Measurements from ENCODE around the gene ADCY7.

The ADCY7 gene

DNA sequence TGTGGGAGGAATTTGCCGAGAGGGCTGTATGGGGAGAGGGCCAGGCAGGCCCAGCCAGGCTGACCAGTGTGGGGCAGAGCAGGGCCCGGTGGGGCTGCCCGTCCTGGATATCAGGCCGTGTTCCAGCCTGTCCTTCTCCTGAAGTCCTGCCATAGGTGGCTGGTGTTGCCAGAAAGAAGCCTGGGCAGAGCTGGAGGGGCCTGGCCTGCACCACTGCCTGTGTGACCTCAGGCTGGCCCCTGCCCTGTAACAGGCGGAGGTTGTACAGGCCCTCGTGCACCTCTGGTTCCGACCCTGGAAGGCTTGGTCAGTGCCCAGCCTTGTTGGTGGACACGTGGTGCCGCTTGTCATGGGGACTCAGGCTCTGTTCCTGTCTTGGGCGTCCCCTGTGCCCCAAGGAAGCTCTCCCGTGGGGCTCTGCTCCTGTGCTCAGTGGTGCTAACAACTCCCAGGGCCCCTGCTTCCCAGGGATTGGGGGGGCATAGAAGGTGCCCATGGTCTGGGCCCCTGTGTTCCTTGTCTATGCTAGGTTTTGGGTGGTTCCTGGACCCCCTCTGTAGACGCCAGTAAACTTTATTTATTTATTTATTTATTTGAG, 33.3 kb downstream of the ADCY7 start:
- no peaks in the 10 kb centered on the region for H3K27me3 ChIP-seq (ENCODE audit: insufficient read depth, poor library complexity, severe bottlenecking)
- no peaks in the 10 kb centered on the region for H3K9me3 ChIP-seq (ENCODE audit: severe bottlenecking)
- DNase-seq (ENCODE audit: low spot score) (peak; percentile 55), ATAC-seq (ENCODE audit: low read depth) (no peak)
- peaks cover 4% of the 10 kb centered on the region for H3K4me1 ChIP-seq (ENCODE audit: insufficient read depth, poor library complexity, severe bottlenecking)
- H3K27ac ChIP-seq (ENCODE audit: poor library complexity, severe bottlenecking), result no peak overlapping the region
- TF ChIP-seq, protein P1, sequence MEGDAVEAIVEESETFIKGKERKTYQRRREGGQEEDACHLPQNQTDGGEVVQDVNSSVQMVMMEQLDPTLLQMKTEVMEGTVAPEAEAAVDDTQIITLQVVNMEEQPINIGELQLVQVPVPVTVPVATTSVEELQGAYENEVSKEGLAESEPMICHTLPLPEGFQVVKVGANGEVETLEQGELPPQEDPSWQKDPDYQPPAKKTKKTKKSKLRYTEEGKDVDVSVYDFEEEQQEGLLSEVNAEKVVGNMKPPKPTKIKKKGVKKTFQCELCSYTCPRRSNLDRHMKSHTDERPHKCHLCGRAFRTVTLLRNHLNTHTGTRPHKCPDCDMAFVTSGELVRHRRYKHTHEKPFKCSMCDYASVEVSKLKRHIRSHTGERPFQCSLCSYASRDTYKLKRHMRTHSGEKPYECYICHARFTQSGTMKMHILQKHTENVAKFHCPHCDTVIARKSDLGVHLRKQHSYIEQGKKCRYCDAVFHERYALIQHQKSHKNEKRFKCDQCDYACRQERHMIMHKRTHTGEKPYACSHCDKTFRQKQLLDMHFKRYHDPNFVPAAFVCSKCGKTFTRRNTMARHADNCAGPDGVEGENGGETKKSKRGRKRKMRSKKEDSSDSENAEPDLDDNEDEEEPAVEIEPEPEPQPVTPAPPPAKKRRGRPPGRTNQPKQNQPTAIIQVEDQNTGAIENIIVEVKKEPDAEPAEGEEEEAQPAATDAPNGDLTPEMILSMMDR (IDR thresholded peaks at IDR 0.05; ENCODE audit: poor library complexity, severe bottlenecking), result no peak
- no peak overlapping the region for H3K4me3 ChIP-seq (ENCODE audit: severe bottlenecking)
- no peaks in the 10 kb centered on the region for H3K36me3 ChIP-seq (ENCODE audit: low read depth)

DNA sequence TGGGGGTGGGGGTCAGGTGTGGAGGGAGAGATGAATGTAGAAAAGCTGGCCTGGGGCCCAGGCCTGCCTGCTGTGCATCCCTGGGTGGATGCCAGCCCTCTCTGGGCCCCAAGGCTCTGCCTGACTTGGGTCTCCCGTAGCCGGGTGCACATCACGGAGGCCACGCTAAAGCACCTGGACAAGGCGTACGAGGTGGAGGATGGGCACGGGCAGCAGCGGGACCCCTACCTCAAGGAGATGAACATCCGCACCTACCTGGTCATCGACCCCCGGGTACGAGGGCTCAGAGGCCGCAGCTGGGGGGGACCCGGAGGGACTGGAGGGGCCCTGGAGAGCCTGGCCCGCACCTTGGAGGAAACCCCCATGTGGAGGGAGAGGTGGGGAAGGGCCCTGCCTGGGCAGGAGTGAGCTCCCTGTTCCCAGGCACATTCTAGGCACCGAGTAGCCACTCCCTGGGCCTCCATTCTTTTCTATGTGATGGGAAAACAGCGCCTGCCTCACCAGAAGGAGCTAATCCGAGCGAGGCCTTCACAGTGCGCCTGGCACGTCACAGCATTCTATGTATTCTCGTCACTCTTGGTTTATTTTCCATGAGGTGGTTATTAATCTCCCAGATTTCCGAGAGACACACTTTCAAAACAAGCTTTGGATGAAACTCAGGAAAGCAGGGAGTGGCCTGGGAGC, 34.7 kb downstream of the ADCY7 start:
- Histone ChIP-seq H3K4me1 (ENCODE audit: insufficient read depth, poor library complexity, severe bottlenecking) (peaks cover 4% of the 10 kb centered on the region), H3K27me3 (ENCODE audit: insufficient read depth, poor library complexity, severe bottlenecking) (no peaks in the 10 kb centered on the region), H3K4me3 (ENCODE audit: severe bottlenecking) (no peak overlapping the region), H3K36me3 (ENCODE audit: low read depth) (no peaks in the 10 kb centered on the region), H3K27ac (ENCODE audit: poor library complexity, severe bottlenecking) (peak overlapping the region; percentile 1), H3K9me3 (ENCODE audit: severe bottlenecking) (no peaks in the 10 kb centered on the region)
- no peak for ATAC-seq (ENCODE audit: low read depth)
- peak; percentile 58 for DNase-seq (ENCODE audit: low spot score)
- TF ChIP-seq, protein P1 (IDR thresholded peaks at IDR 0.05; ENCODE audit: poor library complexity, severe bottlenecking), result no peak

DNA sequence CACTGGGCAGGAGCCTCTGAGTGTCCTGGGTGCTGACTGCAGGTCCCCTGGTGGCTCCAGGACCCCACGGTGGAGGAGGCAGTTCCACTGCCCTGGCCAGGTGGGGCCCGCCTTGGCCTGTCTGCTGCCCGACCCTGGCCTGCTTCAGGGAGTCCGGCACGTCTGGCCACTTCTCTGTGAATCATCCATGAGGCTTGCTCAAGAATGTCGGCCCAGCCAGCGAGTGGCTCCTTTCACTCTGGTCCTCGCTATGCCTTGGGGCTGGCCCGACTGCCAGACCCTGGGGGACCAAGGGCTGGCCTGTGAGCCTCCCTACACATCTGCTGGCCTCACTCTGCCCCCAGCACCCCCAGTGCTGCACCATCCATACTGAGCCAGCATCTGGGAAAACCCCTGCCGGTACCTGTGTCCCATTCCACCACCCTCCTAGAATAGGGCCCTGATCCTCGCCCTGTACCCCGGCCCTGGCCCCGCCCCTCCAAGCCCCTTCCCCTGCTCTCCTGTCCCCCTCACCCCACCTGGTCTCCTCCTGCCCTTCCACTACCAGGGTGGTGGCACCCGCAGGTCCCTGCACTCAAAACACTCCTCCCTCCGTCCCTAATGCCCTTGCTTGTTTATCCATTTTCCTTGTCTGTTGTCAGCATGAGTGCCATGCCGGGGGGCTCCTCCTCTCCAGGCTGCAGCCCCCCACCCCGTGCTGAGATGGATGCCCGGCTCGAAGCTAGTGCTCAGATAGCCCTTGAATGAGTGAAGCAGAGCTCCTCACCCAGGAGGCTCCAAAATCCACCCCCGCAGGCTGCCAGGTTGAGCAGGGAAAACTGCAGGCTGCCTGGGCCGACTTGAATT, 35.5 kb downstream of the ADCY7 start:
- TF ChIP-seq, protein P1 (IDR thresholded peaks at IDR 0.05; ENCODE audit: poor library complexity, severe bottlenecking), result no peak
- no peak overlapping the region for H3K4me3 ChIP-seq (ENCODE audit: severe bottlenecking)
- DNase-seq (ENCODE audit: low spot score) (peak; percentile 81), ATAC-seq (ENCODE audit: low read depth) (peak; percentile 86)
- H3K27me3 ChIP-seq (ENCODE audit: insufficient read depth, poor library complexity, severe bottlenecking), result no peaks in the 10 kb centered on the region
- peaks cover 4% of the 10 kb centered on the region for H3K4me1 ChIP-seq (ENCODE audit: insufficient read depth, poor library complexity, severe bottlenecking)
- no peaks in the 10 kb centered on the region for H3K36me3 ChIP-seq (ENCODE audit: low read depth)
- H3K9me3 ChIP-seq (ENCODE audit: severe bottlenecking), result no peaks in the 10 kb centered on the region
- peak overlapping the region; percentile 1 for H3K27ac ChIP-seq (ENCODE audit: poor library complexity, severe bottlenecking)

DNA sequence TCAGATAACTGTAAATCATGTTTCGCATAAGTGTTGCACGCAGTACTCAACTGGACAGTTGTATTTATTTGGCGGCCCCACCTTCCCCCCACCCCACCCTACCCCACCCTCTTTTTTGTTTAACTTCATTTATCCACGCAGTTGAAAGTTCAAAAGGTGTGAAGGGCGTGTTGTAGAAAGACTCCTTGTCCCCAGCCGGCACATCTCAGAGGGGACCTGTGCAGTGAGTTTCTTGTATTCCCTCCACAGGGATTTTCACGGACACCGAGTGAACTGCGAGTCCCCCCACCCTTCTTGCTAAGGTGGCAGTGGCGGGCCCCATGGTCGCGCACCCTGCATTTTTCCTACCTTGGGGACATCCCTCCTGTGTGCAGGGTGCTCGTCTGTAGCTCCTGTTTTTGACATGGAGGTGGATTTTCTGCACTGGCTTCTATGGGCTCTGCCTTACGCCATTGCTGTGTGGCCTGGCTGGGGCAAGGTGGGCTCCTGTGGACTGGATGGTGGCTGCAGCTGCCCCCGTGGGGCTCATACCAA, 36.2 kb downstream of the ADCY7 start:
- Histone ChIP-seq H3K4me3 (ENCODE audit: severe bottlenecking) (no peak overlapping the region), H3K4me1 (ENCODE audit: insufficient read depth, poor library complexity, severe bottlenecking) (peaks cover 4% of the 10 kb centered on the region), H3K9me3 (ENCODE audit: severe bottlenecking) (no peaks in the 10 kb centered on the region), H3K36me3 (ENCODE audit: low read depth) (no peaks in the 10 kb centered on the region), H3K27me3 (ENCODE audit: insufficient read depth, poor library complexity, severe bottlenecking) (no peaks in the 10 kb centered on the region), H3K27ac (ENCODE audit: poor library complexity, severe bottlenecking) (no peak overlapping the region)
- ATAC-seq (ENCODE audit: low read depth) (no peak), DNase-seq (ENCODE audit: low spot score) (no peak)
- TF ChIP-seq, protein P1 (IDR thresholded peaks at IDR 0.05; ENCODE audit: poor library complexity, severe bottlenecking), result no peak

Data from RWPE2 (cell line).